H9 (cell line): ENCODE results near the gene TMIGD3. TPM values are rescaled to one million over a fixed set of nuclear protein-coding genes. Genes with fewer than 3 reads are reported as not detected.

ENCODE experiments used
- DNase-seq: peaks from one replicate; pipeline ENCODE4 v3.0.0-alpha.2; 2017
- H2AFZ ChIP-seq: one replicate; pipeline ENCODE4 v1.6.1; 2013; ENCODE audit warnings: mild to moderate bottlenecking, low read length, control low read depth, moderate library complexity
- H2AK5ac ChIP-seq: 2 replicates; pipeline ENCODE4 v1.6.1; 2013; ENCODE audit warnings: low read length, control low read depth, mixed read lengths; ENCODE audit not compliant: insufficient read length
- H2BK120ac ChIP-seq: one replicate; pipeline ENCODE4 v1.6.1; 2013; ENCODE audit warnings: low read depth, mild to moderate bottlenecking, low read length, control low read depth, inconsistent platforms; ENCODE audit not compliant: poor library complexity, severe bottlenecking
- H2BK12ac ChIP-seq: 2 replicates; pipeline ENCODE4 v1.6.1; 2013; ENCODE audit warnings: low read length, control low read depth, mixed read lengths, low read depth; ENCODE audit not compliant: insufficient read length
- H2BK15ac ChIP-seq: 2 replicates; pipeline ENCODE4 v1.6.1; 2013; ENCODE audit warnings: low read depth, low read length, control low read depth
- H2BK20ac ChIP-seq: one replicate; pipeline ENCODE4 v1.6.1; 2013; ENCODE audit warnings: low read depth, mild to moderate bottlenecking, low read length, control low read depth, inconsistent platforms; ENCODE audit not compliant: poor library complexity, severe bottlenecking
- H2BK5ac ChIP-seq: 2 replicates; pipeline ENCODE4 v1.6.1; 2013; ENCODE audit warnings: low read length, control low read depth, mixed read lengths; ENCODE audit not compliant: insufficient read length
- H3K14ac ChIP-seq: 2 replicates; pipeline ENCODE4 v1.6.1; 2013; ENCODE audit warnings: low read length, control low read depth; ENCODE audit not compliant: insufficient read depth
- H3K18ac ChIP-seq: 2 replicates; pipeline ENCODE4 v1.6.1; 2013; ENCODE audit warnings: low read depth, mild to moderate bottlenecking, mixed read lengths, low read length, control low read depth; ENCODE audit not compliant: insufficient read length
- H3K23ac ChIP-seq: 2 replicates; pipeline ENCODE4 v1.6.1; 2013; ENCODE audit warnings: low read length, control low read depth, mixed read lengths, low read depth; ENCODE audit not compliant: insufficient read length
- H3K23me2 ChIP-seq: 2 replicates; pipeline ENCODE4 v1.6.1; 2013; ENCODE audit warnings: low read depth, mild to moderate bottlenecking, mixed read lengths, low read length, control low read depth; ENCODE audit not compliant: insufficient read length, poor library complexity, severe bottlenecking
- H3K27ac ChIP-seq: 2 replicates; pipeline ENCODE4 v1.5.1; 2013; ENCODE audit warnings: low read length, control low read depth, mixed read lengths, low read depth; ENCODE audit not compliant: insufficient read length
- H3K27me3 ChIP-seq: 2 replicates; pipeline ENCODE4 v1.6.1; 2013; ENCODE audit warnings: low read length, control low read depth, inconsistent platforms; ENCODE audit not compliant: insufficient read depth
- H3K4ac ChIP-seq: 2 replicates; pipeline ENCODE4 v1.6.1; 2013; ENCODE audit warnings: low read depth, mild to moderate bottlenecking, control low read depth, inconsistent platforms, low read length, moderate library complexity
- H3K4me1 ChIP-seq: 2 replicates; pipeline ENCODE4 v1.6.1; 2013; ENCODE audit warnings: low read length, control low read depth, inconsistent platforms; ENCODE audit not compliant: insufficient read depth
- H3K4me2 ChIP-seq: 2 replicates; pipeline ENCODE4 v1.6.1; 2013; ENCODE audit warnings: low read length, control low read depth, mixed read lengths; ENCODE audit not compliant: insufficient read length, insufficient read depth
- H3K56ac ChIP-seq: 2 replicates; pipeline ENCODE4 v1.6.1; 2013; ENCODE audit warnings: low read depth, mild to moderate bottlenecking, mixed read lengths, low read length, control low read depth; ENCODE audit not compliant: insufficient read length
- H3K79me1 ChIP-seq: 2 replicates; pipeline ENCODE4 v1.6.1; 2013; ENCODE audit warnings: low read depth, mild to moderate bottlenecking, moderate library complexity, low read length, control low read depth, inconsistent platforms; ENCODE audit not compliant: insufficient read depth, poor library complexity, severe bottlenecking
- H3K79me2 ChIP-seq: 2 replicates; pipeline ENCODE4 v1.6.1; 2013; ENCODE audit warnings: low read length, control low read depth, inconsistent platforms; ENCODE audit not compliant: insufficient read depth
- H3K9ac ChIP-seq: 2 replicates; pipeline ENCODE4 v1.6.1; 2013; ENCODE audit warnings: low read length, control low read depth, mixed read lengths; ENCODE audit not compliant: insufficient read length; ENCODE audit errors: extremely low read depth
- H3K9me3 ChIP-seq: one replicate; pipeline ENCODE4 v1.6.1; 2013; ENCODE audit warnings: low read depth, low read length, inconsistent platforms; ENCODE audit not compliant: control insufficient read depth
- H3T11ph ChIP-seq: one replicate; pipeline ENCODE4 v1.6.1; 2013; ENCODE audit warnings: mild to moderate bottlenecking, low read length, control low read depth, inconsistent platforms
- H4K20me1 ChIP-seq: one replicate; pipeline ENCODE4 v1.6.1; 2013; ENCODE audit not compliant: control insufficient read depth, insufficient read length, insufficient read depth
- H4K5ac ChIP-seq: 2 replicates; pipeline ENCODE4 v1.6.1; 2013; ENCODE audit warnings: low read depth, mild to moderate bottlenecking, mixed read lengths, low read length, control low read depth; ENCODE audit not compliant: insufficient read length
- H4K8ac ChIP-seq: replicated peaks from 2 replicates; pipeline ENCODE4 v1.6.1; 2013; ENCODE audit warnings: low read length, control low read depth, mixed read lengths, low read depth; ENCODE audit not compliant: insufficient read length
- H4K91ac ChIP-seq: 2 replicates; pipeline ENCODE4 v1.6.1; 2013; ENCODE audit warnings: low read depth, mild to moderate bottlenecking, moderate library complexity, mixed read lengths, low read length, control low read depth; ENCODE audit not compliant: insufficient read length
- H3K27ac Mint-ChIP-seq, 3 experiments: 2 replicates in 2 of 3; 3 replicates in 1 of 3; pipeline ENCODE4 v1.8.0; 2020 to 2021; ENCODE audit warnings: mixed read lengths in 3 of 3, mild to moderate bottlenecking in 1 of 3, moderate library complexity in 1 of 3
- H3K27me3 Mint-ChIP-seq: 2 replicates; pipeline ENCODE4 v1.8.0; 2021; ENCODE audit warnings: low read depth, mild to moderate bottlenecking, moderate library complexity, mixed read lengths
- H3K36me3 Mint-ChIP-seq, 3 experiments: 2 replicates in 2 of 3; 3 replicates in 1 of 3; pipeline ENCODE4 v1.8.0; 2020 to 2021; ENCODE audit warnings: low read depth in 3 of 3, mixed read lengths in 3 of 3; ENCODE audit not compliant: insufficient read depth in 1 of 3
- H3K4me1 Mint-ChIP-seq, 2 experiments: 2 replicates each; pipeline ENCODE4 v1.8.0; 2020; ENCODE audit warnings: mixed read lengths in 2 of 2
- H3K4me3 Mint-ChIP-seq, 2 experiments: 2 replicates in 1 of 2; 3 replicates in 1 of 2; pipeline ENCODE4 v1.8.0; 2020 to 2021; ENCODE audit warnings: mild to moderate bottlenecking in 2 of 2, mixed read lengths in 2 of 2, moderate library complexity in 1 of 2
- H3K9me3 Mint-ChIP-seq, 2 experiments: 2 replicates in 1 of 2; 3 replicates in 1 of 2; pipeline ENCODE4 v1.8.0; 2020; ENCODE audit warnings: mild to moderate bottlenecking in 2 of 2, mixed read lengths in 2 of 2, moderate library complexity in 1 of 2
- CTCF ChIP-seq: fragments of 200-600 bp; sonication (generic); conservative IDR thresholded peaks from 3 replicates; pipeline ENCODE4 v1.8.0; 2021; ENCODE audit warnings: antibody characterized with exemption, mild to moderate bottlenecking
- WGBS: extraction: QIAGEN DNeasy Blood & Tissue Kit; methylation state at CpG from one replicate; pipeline ENCODE4 v1.1.7; 2013; ENCODE audit warnings: missing lambda C conversion rate, low lambda C conversion rate, mixed read lengths; ENCODE audit not compliant: insufficient read length; ENCODE audit errors: extremely low coverage; 5-methylcytosine and 5-hydroxymethylcytosine counted together
- total RNA-seq: library from RNA; stranded (reverse); gene quantifications from 2 replicates; pipeline ENCODE4 v1.2.1, GENCODE V29; 2021

The TMIGD3 gene
- total RNA-seq, 1 experiment from 2014 or later, result not detected

DNA sequence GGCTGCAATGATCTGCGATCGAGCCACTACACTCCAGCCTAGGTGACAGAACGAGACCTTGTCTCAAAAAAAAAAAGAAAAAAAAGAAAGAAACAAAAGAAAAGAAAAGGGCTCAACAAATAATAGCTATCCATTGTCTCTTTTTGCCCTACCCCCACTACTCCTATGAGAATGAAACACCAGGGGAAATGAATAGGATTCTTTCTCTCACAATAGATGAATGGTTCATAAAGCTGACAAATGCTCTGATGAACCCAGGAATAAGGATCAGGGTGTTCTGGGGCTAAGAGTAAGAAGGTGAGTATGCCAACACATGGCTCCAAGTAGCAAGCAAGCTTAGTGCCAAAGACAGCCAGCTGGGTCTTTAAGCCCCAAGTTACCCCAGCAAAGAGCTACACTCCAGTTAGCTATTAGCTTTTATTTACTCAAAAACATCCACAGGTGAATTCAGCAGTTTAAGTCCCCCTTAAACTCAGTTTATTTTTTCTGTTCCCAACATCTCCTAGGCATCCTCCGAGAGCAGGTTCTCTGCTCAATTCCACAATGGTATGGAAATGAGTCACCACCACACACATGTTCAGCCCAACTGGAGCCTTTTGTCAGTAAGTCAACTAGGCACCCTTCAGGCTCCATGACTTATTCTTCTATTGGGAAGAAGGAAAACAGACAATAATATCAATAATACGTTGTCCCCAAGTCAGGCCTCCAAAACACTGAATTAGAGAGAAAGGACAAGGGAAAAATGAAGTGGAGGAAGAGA lies 4.2 kb downstream of the TMIGD3 start:
- H3K4me1 ChIP-seq, result no peaks in the 10 kb centered on the region
- H3K4ac ChIP-seq, result no peak overlapping the region
- no peak for DNase-seq
- H3K36me3 Mint-ChIP-seq, result 0 out of 7 replicates have a peak, but pooled peaks cover 0 to 4% (median 0%) of the 10 kb centered on the region in 3 experiments
- H3K27ac ChIP-seq, result no peak overlapping the region
- peaks cover 2 to 3% of the 10 kb centered on the region in 2 experiments; a peak in 3 of 5 replicates for H3K9me3 Mint-ChIP-seq
- H3K18ac ChIP-seq, result no peak overlapping the region
- no peak overlapping the region for H2AFZ ChIP-seq
- no peak overlapping the region for H2BK20ac ChIP-seq
- no peak overlapping the region for H3K14ac ChIP-seq
- no peaks in the 10 kb centered on the region for H3K79me1 ChIP-seq
- H3K23me2 ChIP-seq, result no peaks in the 10 kb centered on the region
- no peak overlapping the region for H3K23ac ChIP-seq
- H2BK120ac ChIP-seq, result no peak overlapping the region
- no peak overlapping the region for H3K56ac ChIP-seq
- no peak overlapping the region for H3T11ph ChIP-seq
- H3K4me3 Mint-ChIP-seq, result no peak overlapping the region
- H2BK15ac ChIP-seq, result no peak overlapping the region
- H4K20me1 ChIP-seq, result no peaks in the 10 kb centered on the region
- H3K4me1 Mint-ChIP-seq, result no peaks in the 10 kb centered on the region
- no peaks in the 10 kb centered on the region for H3K27me3 Mint-ChIP-seq
- no peak overlapping the region for H4K8ac ChIP-seq
- no peaks in the 10 kb centered on the region for H3K9me3 ChIP-seq
- no peak overlapping the region for H2BK12ac ChIP-seq
- no peak overlapping the region for H2AK5ac ChIP-seq
- H2BK5ac ChIP-seq, result no peak overlapping the region
- H3K27me3 ChIP-seq, result no peaks in the 10 kb centered on the region
- TF ChIP-seq CTCF, result no peak
- H3K27ac Mint-ChIP-seq, result no peak overlapping the region
- no peak overlapping the region for H4K5ac ChIP-seq
- WGBS, result no CpG with 5 or more reads among the region's 5 CpGs
- no peak overlapping the region for H4K91ac ChIP-seq
- no peak overlapping the region for H3K9ac ChIP-seq
- H3K4me2 ChIP-seq, result no peak overlapping the region
- no peaks in the 10 kb centered on the region for H3K79me2 ChIP-seq
